GM23338 (cell line): ENCODE data around the gene MEGF6. TPM values are rescaled to one million over a fixed set of nuclear protein-coding genes. Genes with fewer than 3 reads are reported as not detected.

ENCODE experiments used
- ATAC-seq: fragments of 200-7000 bp; cut with Tn5 transposase; 3 replicates; pipeline ENCODE4 v1.9.1; 2020
- DNase-seq: peaks from one replicate; pipeline ENCODE4 v3.0.0-alpha.2; 2015; ENCODE audit warnings: low spot score
- H2AFZ ChIP-seq: fragments of 200-600 bp; sonication (generic); 2 replicates; pipeline ENCODE4 v1.8.0; 2016; ENCODE audit warnings: antibody characterized with exemption, mild to moderate bottlenecking, moderate library complexity
- H3F3A ChIP-seq: fragments of 200-600 bp; sonication (generic); replicated peaks from 2 replicates; pipeline ENCODE4 v1.8.0; 2017; ENCODE audit warnings: antibody characterized with exemption, mixed run types, low read depth
- H3K27ac ChIP-seq: fragments of 200-600 bp; sonication (generic); 2 replicates; pipeline ENCODE4 v1.6.1; 2016; ENCODE audit warnings: low read depth
- H3K27me3 ChIP-seq: fragments of 200-600 bp; sonication (generic); 2 replicates; pipeline ENCODE4 v1.8.0; 2016; ENCODE audit warnings: mild to moderate bottlenecking, mixed run types, moderate library complexity; ENCODE audit not compliant: insufficient read depth
- H3K36me3 ChIP-seq: fragments of 200-600 bp; sonication (generic); 2 replicates; pipeline ENCODE4 v1.8.0; 2016; ENCODE audit warnings: mild to moderate bottlenecking; ENCODE audit not compliant: insufficient read depth
- H3K4me1 ChIP-seq: fragments of 200-600 bp; sonication (generic); 2 replicates; pipeline ENCODE4 v1.8.0; 2016; ENCODE audit warnings: mild to moderate bottlenecking, moderate library complexity; ENCODE audit not compliant: insufficient read depth
- H3K4me2 ChIP-seq: fragments of 200-600 bp; sonication (generic); 2 replicates; pipeline ENCODE4 v1.7.1; 2017; ENCODE audit warnings: mixed run types
- H3K4me3 ChIP-seq: fragments of 200-600 bp; sonication (generic); 2 replicates; pipeline ENCODE4 v1.6.1; 2016; ENCODE audit warnings: mixed run types
- H3K79me2 ChIP-seq: fragments of 200-600 bp; sonication (generic); replicated peaks from 2 replicates; pipeline ENCODE4 v1.8.0; 2017; ENCODE audit warnings: mild to moderate bottlenecking; ENCODE audit not compliant: insufficient read depth
- H3K9me2 ChIP-seq: fragments of 200-600 bp; sonication (generic); 2 replicates; pipeline ENCODE4 v1.8.0; 2017; ENCODE audit not compliant: insufficient read depth
- H4K20me1 ChIP-seq: fragments of 200-600 bp; sonication (generic); replicated peaks from 2 replicates; pipeline ENCODE4 v1.8.0; 2017; ENCODE audit warnings: mild to moderate bottlenecking; ENCODE audit not compliant: insufficient read depth
- H3K27ac Mint-ChIP-seq: 2 replicates; pipeline ENCODE4 v1.8.0; 2020; ENCODE audit warnings: inconsistent platforms, mild to moderate bottlenecking, moderate library complexity, mixed read lengths
- H3K27me3 Mint-ChIP-seq: 3 replicates; pipeline ENCODE4 v1.8.0; 2022; ENCODE audit warnings: low read depth, mild to moderate bottlenecking, moderate library complexity, mixed read lengths, inconsistent platforms; ENCODE audit not compliant: insufficient read depth, poor library complexity
- H3K36me3 Mint-ChIP-seq: 3 replicates; pipeline ENCODE4 v1.8.0; 2021; ENCODE audit warnings: low read depth, mild to moderate bottlenecking, inconsistent platforms, moderate library complexity, mixed read lengths
- H3K4me1 Mint-ChIP-seq: 3 replicates; pipeline ENCODE4 v1.8.0; 2020; ENCODE audit warnings: mild to moderate bottlenecking, inconsistent platforms, mixed read lengths
- H3K4me3 Mint-ChIP-seq: 3 replicates; pipeline ENCODE4 v1.8.0; 2021; ENCODE audit warnings: moderate library complexity, mild to moderate bottlenecking, inconsistent platforms, mixed read lengths
- H3K9me3 Mint-ChIP-seq: 3 replicates; pipeline ENCODE4 v1.8.0; 2020; ENCODE audit warnings: moderate library complexity, mild to moderate bottlenecking, inconsistent platforms, mixed read lengths
- CREB1 ChIP-seq: fragments of 250-450 bp; sonication (Bioruptor Pico); IDR thresholded peaks from 2 replicates; pipeline ENCODE4 v1.5.0; 2020; ENCODE audit warnings: low read depth, mild to moderate bottlenecking, moderate library complexity
- EZH2phosphoT487 ChIP-seq: fragments of 200-600 bp; sonication (generic); IDR thresholded peaks from one replicate; pipeline ENCODE4 v1.8.1; 2018; ENCODE audit warnings: antibody characterized with exemption; ENCODE audit not compliant: unreplicated experiment
- ZNF114 ChIP-seq: fragments of 250-450 bp; sonication (Bioruptor Pico); IDR thresholded peaks from 2 replicates; pipeline ENCODE4 v1.5.0; 2020; ENCODE audit warnings: mild to moderate bottlenecking, moderate library complexity
- polyA plus RNA-seq: library from polyadenylated mRNA; unstranded; fragments of >200 nt; fragmentation: Nextera tagmentation; extraction: Ambion mirVana; gene quantifications from 2 replicates; pipeline ENCODE4 v1.2.1, GENCODE V29; 2016
- total RNA-seq: library from RNA; depleted of rRNA; stranded (reverse); fragments of >200 nt; shearing (Covaris generic); gene quantifications from 2 replicates; pipeline ENCODE4 v1.2.3, GENCODE V29; 2014
- TF ChIP-seq, protein P1 (sequence below): IDR thresholded peaks from 2 replicates; pipeline ENCODE4 v1.6.1; 2016; ENCODE audit warnings: antibody characterized with exemption
- TF ChIP-seq, protein P2 (sequence below): fragments of 250-450 bp; sonication (Bioruptor Pico); IDR thresholded peaks from 2 replicates; pipeline ENCODE4 v1.5.0; 2020; ENCODE audit warnings: mild to moderate bottlenecking, moderate library complexity

MEGF6 gene
- total and polyA plus RNA-seq, 2 experiments from 2014 or later, result 4.0 to 21.4 TPM

DNA sequence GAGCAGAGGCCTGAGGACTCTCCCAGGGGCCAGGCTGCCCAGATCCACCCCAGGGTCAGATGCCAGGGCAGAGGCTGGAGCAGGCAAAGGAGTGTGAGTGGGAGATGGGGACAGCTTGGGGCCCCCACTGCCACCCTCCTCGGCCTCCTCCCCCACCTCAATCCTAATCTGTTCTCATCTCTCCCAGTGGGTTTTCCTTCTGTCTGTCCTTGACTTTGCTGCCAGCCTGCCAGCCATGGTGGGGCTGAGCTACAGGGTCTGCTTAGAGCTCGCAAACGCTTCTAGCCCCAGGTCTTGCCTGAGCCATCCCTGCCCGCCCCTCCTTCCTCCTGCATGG, 65.3 kb downstream of the MEGF6 start:
- no peak overlapping the region for H3K27ac ChIP-seq
- Mint-ChIP-seq H3K27me3 (peaks cover 4% of the 10 kb centered on the region), H3K9me3 (no peaks in the 10 kb centered on the region), H3K27ac (no peak overlapping the region), H3K36me3 (no peaks in the 10 kb centered on the region), H3K4me3 (no peak overlapping the region), H3K4me1 (peaks cover 16% of the 10 kb centered on the region)
- no peaks in the 10 kb centered on the region for H3K36me3 ChIP-seq
- no peak overlapping the region for H3K4me2 ChIP-seq
- H3K27me3 ChIP-seq, result no peaks in the 10 kb centered on the region
- H3K4me3 ChIP-seq, result no peak overlapping the region
- no peaks in the 10 kb centered on the region for H4K20me1 ChIP-seq
- TF ChIP-seq, protein P1, sequence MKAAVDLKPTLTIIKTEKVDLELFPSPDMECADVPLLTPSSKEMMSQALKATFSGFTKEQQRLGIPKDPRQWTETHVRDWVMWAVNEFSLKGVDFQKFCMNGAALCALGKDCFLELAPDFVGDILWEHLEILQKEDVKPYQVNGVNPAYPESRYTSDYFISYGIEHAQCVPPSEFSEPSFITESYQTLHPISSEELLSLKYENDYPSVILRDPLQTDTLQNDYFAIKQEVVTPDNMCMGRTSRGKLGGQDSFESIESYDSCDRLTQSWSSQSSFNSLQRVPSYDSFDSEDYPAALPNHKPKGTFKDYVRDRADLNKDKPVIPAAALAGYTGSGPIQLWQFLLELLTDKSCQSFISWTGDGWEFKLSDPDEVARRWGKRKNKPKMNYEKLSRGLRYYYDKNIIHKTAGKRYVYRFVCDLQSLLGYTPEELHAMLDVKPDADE, result no peak
- TF ChIP-seq, protein P2, sequence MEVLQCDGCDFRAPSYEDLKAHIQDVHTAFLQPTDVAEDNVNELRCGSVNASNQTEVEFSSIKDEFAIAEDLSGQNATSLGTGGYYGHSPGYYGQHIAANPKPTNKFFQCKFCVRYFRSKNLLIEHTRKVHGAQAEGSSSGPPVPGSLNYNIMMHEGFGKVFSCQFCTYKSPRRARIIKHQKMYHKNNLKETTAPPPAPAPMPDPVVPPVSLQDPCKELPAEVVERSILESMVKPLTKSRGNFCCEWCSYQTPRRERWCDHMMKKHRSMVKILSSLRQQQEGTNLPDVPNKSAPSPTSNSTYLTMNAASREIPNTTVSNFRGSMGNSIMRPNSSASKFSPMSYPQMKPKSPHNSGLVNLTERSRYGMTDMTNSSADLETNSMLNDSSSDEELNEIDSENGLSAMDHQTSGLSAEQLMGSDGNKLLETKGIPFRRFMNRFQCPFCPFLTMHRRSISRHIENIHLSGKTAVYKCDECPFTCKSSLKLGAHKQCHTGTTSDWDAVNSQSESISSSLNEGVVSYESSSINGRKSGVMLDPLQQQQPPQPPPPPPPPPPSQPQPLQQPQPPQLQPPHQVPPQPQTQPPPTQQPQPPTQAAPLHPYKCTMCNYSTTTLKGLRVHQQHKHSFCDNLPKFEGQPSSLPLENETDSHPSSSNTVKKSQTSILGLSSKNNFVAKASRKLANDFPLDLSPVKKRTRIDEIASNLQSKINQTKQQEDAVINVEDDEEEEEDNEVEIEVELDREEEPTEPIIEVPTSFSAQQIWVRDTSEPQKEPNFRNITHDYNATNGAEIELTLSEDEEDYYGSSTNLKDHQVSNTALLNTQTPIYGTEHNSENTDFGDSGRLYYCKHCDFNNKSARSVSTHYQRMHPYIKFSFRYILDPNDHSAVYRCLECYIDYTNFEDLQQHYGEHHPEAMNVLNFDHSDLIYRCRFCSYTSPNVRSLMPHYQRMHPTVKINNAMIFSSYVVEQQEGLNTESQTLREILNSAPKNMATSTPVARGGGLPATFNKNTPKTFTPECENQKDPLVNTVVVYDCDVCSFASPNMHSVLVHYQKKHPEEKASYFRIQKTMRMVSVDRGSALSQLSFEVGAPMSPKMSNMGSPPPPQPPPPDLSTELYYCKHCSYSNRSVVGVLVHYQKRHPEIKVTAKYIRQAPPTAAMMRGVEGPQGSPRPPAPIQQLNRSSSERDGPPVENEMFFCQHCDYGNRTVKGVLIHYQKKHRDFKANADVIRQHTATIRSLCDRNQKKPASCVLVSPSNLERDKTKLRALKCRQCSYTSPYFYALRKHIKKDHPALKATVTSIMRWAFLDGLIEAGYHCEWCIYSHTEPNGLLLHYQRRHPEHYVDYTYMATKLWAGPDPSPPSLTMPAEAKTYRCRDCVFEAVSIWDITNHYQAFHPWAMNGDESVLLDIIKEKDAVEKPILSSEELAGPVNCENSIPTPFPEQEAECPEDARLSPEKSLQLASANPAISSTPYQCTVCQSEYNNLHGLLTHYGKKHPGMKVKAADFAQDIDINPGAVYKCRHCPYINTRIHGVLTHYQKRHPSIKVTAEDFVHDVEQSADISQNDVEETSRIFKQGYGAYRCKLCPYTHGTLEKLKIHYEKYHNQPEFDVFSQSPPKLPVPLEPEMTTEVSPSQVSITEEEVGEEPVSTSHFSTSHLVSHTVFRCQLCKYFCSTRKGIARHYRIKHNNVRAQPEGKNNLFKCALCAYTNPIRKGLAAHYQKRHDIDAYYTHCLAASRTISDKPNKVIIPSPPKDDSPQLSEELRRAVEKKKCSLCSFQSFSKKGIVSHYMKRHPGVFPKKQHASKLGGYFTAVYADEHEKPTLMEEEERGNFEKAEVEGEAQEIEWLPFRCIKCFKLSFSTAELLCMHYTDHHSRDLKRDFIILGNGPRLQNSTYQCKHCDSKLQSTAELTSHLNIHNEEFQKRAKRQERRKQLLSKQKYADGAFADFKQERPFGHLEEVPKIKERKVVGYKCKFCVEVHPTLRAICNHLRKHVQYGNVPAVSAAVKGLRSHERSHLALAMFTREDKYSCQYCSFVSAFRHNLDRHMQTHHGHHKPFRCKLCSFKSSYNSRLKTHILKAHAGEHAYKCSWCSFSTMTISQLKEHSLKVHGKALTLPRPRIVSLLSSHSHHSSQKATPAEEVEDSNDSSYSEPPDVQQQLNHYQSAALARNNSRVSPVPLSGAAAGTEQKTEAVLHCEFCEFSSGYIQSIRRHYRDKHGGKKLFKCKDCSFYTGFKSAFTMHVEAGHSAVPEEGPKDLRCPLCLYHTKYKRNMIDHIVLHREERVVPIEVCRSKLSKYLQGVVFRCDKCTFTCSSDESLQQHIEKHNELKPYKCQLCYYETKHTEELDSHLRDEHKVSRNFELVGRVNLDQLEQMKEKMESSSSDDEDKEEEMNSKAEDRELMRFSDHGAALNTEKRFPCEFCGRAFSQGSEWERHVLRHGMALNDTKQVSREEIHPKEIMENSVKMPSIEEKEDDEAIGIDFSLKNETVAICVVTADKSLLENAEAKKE, result no peak
- TF ChIP-seq ZNF114 (CRISPR knock-in tag), result no peak
- TF ChIP-seq EZH2phosphoT487, result no peak
- no peak for TF ChIP-seq CREB1 (CRISPR knock-in tag)
- no peak for DNase-seq
- no peaks in the 10 kb centered on the region for H3K4me1 ChIP-seq
- no peaks in the 10 kb centered on the region for H3K79me2 ChIP-seq
- no peaks in the 10 kb centered on the region for H3F3A ChIP-seq
- no peak overlapping the region for H2AFZ ChIP-seq
- no peaks in the 10 kb centered on the region for H3K9me2 ChIP-seq
- no peak for ATAC-seq
